A549 treated with GW870086 at 1 μM for 4 hours (cell line): ENCODE results near the gene LRRIQ3. TPM values are rescaled to one million over a fixed set of nuclear protein-coding genes. Genes with fewer than 3 reads are reported as not detected.

Source experiments
- total RNA-seq: library from RNA; stranded (reverse); fragments of 200-300 nt; extraction: Qiagen RNA extraction; gene quantifications from 5 replicates; pipeline ENCODE4 v1.2.3, GENCODE V29; 2022; ENCODE audit warnings: low read depth

The LRRIQ3 gene, protein sequence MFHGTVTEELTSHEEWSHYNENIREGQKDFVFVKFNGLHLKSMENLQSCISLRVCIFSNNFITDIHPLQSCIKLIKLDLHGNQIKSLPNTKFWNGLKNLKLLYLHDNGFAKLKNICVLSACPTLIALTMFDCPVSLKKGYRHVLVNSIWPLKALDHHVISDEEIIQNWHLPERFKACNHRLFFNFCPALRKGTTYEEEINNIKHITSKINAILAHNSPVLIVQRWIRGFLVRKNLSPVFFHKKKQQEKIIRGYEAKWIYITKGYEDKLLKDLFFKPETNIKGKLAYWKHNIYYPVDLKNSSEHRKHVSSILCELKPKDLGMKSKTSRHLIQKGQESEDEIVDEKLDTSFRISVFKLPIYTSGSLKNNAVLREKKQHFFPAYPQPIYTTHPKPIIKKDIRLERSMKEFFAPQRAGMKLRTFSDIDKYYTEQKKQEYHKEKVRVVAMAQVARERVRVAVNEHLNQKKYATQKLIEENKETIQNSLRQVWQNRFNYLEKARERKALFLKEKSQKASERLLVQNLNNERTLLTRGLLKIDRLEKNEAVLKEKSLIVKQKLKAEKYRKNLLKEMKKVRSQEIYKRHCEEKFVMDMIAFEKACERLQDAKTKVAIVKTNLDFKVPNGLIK
- total RNA-seq: 0.56 to 1.5 TPM (median 0.78 TPM) in 5 replicates

DNA sequence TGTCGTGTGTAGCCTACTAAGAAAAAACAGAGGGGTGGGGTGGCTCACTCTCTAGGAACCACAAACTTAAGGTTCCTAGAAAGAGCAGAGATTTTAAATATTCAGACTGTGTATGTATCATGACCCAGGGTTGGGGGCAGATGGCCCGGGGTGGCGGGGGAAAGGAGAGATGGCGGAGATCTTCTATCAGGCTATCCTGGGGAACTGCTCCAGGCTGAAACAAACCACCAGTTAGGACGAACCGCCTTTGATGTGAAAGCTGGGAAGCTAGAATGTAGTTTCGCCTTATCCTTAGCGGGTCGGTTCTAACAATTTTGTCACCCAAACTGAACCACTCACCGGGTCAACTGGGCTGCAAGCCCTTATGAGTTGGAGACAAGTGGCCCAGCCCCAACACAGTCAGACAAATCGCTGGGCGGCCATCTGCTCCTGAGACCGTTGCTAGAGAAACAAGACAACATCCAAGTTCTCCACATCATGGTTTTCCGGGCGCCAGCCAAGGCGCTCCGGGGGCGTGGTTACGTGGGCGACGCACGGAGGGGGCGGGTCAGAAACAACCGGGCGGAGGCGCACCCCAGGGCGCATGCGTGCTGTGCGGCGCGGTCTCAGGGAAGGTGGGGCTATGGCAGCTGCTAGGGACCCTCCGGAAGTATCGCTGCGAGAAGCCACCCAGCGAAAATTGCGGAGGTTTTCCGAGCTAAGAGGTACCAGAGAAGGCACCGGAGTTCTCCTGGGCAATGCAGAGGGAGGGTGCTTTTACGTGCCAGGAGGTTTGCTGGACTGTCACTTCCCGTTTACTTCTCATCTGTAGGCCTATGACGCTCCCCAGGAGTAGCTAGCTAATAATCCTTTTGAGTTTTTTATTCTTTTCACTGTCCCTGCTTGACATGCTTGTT is at the start of gene LRRIQ3, which contains the start of gene FPGT:
Gene LRRIQ3 (minus strand): TSS at position 520 of the 896 bp plus-strand sequence. CDS start 14,492 bp downstream, outside the sequence.
Gene FPGT (plus strand): TSS at position 586 of the 896 bp plus-strand sequence. CDS start 37 bp downstream, at position 623.

GRCh38 chr1:74235153-74235552 is 37.2 kb upstream of the LRRIQ3 start, which contains the start of gene TNNI3K:
TNNI3K (plus strand) TSS chr1:74235387; CDS start chr1:74235452, 65 bp downstream.

Other genes starting within 250 kb of the LRRIQ3 start
- gene FPGT, start 66 bp upstream of the LRRIQ3 start, total RNA-seq: 4.7 to 9.0 TPM (median 6.3 TPM) in 5 replicates
- gene TNNI3K, start 37.2 kb upstream of the LRRIQ3 start, total RNA-seq: 0.47 TPM in 1 of 5 replicates, not detected in the others